ENCODE data around the gene CDK6.
A peak's percentile ranks its signal among the peaks of the same experiment; 100 is the strongest.

DNA sequence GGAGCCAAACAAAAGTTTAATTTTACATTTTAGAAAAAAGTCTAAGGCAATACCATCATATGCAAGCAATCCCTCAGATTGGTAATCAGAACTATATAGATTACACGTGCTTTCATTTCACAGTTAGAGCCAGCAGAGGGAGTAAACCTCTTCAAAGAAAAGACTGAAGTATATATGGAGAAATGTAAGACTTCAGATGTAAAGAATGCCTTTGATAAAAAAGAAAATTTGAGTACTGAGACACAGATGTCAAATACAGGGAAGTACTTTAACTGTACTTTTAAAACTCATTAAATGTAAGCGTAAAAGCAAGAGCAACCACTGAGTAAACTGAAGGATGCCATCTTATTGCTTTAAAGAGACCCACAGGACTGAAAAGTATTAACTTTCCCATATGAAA lies 144.8 kb downstream of the CDK6 start:
- TF ChIP-seq, protein P1, sequence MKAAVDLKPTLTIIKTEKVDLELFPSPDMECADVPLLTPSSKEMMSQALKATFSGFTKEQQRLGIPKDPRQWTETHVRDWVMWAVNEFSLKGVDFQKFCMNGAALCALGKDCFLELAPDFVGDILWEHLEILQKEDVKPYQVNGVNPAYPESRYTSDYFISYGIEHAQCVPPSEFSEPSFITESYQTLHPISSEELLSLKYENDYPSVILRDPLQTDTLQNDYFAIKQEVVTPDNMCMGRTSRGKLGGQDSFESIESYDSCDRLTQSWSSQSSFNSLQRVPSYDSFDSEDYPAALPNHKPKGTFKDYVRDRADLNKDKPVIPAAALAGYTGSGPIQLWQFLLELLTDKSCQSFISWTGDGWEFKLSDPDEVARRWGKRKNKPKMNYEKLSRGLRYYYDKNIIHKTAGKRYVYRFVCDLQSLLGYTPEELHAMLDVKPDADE (IDR thresholded peaks at IDR 0.05), result no peak
- no peak for TF ChIP-seq EZH2 (IDR thresholded peaks at IDR 0.05; ENCODE audit: low read depth, unreplicated experiment)
- TF ChIP-seq, protein P2, sequence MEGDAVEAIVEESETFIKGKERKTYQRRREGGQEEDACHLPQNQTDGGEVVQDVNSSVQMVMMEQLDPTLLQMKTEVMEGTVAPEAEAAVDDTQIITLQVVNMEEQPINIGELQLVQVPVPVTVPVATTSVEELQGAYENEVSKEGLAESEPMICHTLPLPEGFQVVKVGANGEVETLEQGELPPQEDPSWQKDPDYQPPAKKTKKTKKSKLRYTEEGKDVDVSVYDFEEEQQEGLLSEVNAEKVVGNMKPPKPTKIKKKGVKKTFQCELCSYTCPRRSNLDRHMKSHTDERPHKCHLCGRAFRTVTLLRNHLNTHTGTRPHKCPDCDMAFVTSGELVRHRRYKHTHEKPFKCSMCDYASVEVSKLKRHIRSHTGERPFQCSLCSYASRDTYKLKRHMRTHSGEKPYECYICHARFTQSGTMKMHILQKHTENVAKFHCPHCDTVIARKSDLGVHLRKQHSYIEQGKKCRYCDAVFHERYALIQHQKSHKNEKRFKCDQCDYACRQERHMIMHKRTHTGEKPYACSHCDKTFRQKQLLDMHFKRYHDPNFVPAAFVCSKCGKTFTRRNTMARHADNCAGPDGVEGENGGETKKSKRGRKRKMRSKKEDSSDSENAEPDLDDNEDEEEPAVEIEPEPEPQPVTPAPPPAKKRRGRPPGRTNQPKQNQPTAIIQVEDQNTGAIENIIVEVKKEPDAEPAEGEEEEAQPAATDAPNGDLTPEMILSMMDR (conservative IDR thresholded peaks at IDR 0.05; ENCODE audit: low read depth in 2 of 2), result peak; percentile 61 to 85
- TF ChIP-seq, protein P3, sequence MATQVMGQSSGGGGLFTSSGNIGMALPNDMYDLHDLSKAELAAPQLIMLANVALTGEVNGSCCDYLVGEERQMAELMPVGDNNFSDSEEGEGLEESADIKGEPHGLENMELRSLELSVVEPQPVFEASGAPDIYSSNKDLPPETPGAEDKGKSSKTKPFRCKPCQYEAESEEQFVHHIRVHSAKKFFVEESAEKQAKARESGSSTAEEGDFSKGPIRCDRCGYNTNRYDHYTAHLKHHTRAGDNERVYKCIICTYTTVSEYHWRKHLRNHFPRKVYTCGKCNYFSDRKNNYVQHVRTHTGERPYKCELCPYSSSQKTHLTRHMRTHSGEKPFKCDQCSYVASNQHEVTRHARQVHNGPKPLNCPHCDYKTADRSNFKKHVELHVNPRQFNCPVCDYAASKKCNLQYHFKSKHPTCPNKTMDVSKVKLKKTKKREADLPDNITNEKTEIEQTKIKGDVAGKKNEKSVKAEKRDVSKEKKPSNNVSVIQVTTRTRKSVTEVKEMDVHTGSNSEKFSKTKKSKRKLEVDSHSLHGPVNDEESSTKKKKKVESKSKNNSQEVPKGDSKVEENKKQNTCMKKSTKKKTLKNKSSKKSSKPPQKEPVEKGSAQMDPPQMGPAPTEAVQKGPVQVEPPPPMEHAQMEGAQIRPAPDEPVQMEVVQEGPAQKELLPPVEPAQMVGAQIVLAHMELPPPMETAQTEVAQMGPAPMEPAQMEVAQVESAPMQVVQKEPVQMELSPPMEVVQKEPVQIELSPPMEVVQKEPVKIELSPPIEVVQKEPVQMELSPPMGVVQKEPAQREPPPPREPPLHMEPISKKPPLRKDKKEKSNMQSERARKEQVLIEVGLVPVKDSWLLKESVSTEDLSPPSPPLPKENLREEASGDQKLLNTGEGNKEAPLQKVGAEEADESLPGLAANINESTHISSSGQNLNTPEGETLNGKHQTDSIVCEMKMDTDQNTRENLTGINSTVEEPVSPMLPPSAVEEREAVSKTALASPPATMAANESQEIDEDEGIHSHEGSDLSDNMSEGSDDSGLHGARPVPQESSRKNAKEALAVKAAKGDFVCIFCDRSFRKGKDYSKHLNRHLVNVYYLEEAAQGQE (IDR thresholded peaks at IDR 0.05; ENCODE audit: unreplicated experiment), result no peak
- no peak for TF ChIP-seq JUNB (IDR thresholded peaks at IDR 0.05; ENCODE audit: unreplicated experiment)
- TF ChIP-seq EZH2phosphoT487 (IDR thresholded peaks at IDR 0.05; ENCODE audit: unreplicated experiment), result no peak
- no peak for TF ChIP-seq CREB1 (CRISPR knock-in tag; IDR thresholded peaks at IDR 0.05; ENCODE audit: low read depth)
- no peak for TF ChIP-seq POLR2AphosphoS5 (IDR thresholded peaks at IDR 0.05; ENCODE audit: low read depth)
